Aorta (tissue), 5 donors: ENCODE data around the gene CDC45. TPM values are rescaled to one million over a fixed set of nuclear protein-coding genes. Genes with fewer than 3 reads are reported as not detected.

Experiments
- ATAC-seq: fragments of 200-7000 bp; cut with Tn5 transposase; one replicate; pipeline ENCODE4 v1.9.1; 2022; ENCODE audit warnings: moderate library complexity; ENCODE audit not compliant: low FRiP score
- DNase-seq, 2 donors: peaks; one replicate each; pipeline ENCODE4 v3.0.0-alpha.2; 2020
- H3K27ac ChIP-seq, 2 donors: one replicate each; pipeline ENCODE4 v1.5.1; 2013; ENCODE audit warnings: low read length in 2 of 2, mild to moderate bottlenecking in 2 of 2, moderate library complexity in 2 of 2, control low read depth in 1 of 2, inconsistent platforms in 1 of 2, low read depth in 1 of 2
- H3K27me3 ChIP-seq, 2 donors: one replicate each; pipeline ENCODE4 v1.6.1; 2013; ENCODE audit warnings: control low read depth in 1 of 2, low read length in 1 of 2, mild to moderate bottlenecking in 1 of 2, moderate library complexity in 1 of 2; ENCODE audit not compliant: insufficient read depth in 2 of 2, control insufficient read depth in 1 of 2
- H3K36me3 ChIP-seq, 2 donors: one replicate each; pipeline ENCODE4 v1.6.1; 2013; ENCODE audit warnings: control low read depth in 1 of 2, low read length in 1 of 2, mild to moderate bottlenecking in 1 of 2; ENCODE audit not compliant: insufficient read depth in 2 of 2, control insufficient read depth in 1 of 2
- H3K4me1 ChIP-seq, 2 donors: one replicate each; pipeline ENCODE4 v1.6.1; 2013; ENCODE audit warnings: low read length in 2 of 2, control low read depth in 1 of 2, mild to moderate bottlenecking in 1 of 2, moderate library complexity in 1 of 2; ENCODE audit not compliant: insufficient read depth in 2 of 2, control insufficient read depth in 1 of 2
- H3K4me3 ChIP-seq, 2 donors: one replicate each; pipeline ENCODE4 v1.5.1; 2013; ENCODE audit warnings: low read length in 2 of 2, control low read depth in 1 of 2, mild to moderate bottlenecking in 1 of 2
- H3K9me3 ChIP-seq: one replicate; pipeline ENCODE4 v1.6.1; 2013; ENCODE audit warnings: mild to moderate bottlenecking, low read length; ENCODE audit not compliant: control insufficient read depth
- WGBS, 2 donors: extraction: QIAGEN DNeasy Blood & Tissue Kit; methylation state at CpG; one replicate each; pipeline ENCODE4 v1.1.7; 2013; 5-methylcytosine and 5-hydroxymethylcytosine counted together
- intact Hi-C, 2 donors: fragments of 100-400 bp; cut with DNase I; formaldehyde crosslinking; loops; one replicate each; pipeline versions ENCODE4 v1.14.2 to v1.15.0; 2022
- polyA plus RNA-seq, 2 donors: library from polyadenylated mRNA; stranded (reverse); fragments of 200-250 nt; gene quantifications; one replicate each; pipeline ENCODE4 v1.2.3, GENCODE V29; 2013
- total RNA-seq, 2 donors: library from RNA; stranded (reverse); fragmentation: NEBNext Ultra II Directional; extraction: Animal tissue kit (Norgen Biotek cat#: 25700); gene quantifications; one replicate each; pipeline ENCODE4 v1.2.1, GENCODE V29; 2021
- donor health status: healthy with polysubstance abuse.
- donor health status: Bipolar disorder and iron deficiency.
- donor health status: DM: no; HTN: no; CAD: no.
- donor health status: DM: no; HTN: no; CAD: no.
- donor health status: DM: yes; HTN: yes; CAD: no.

The CDC45 gene
- total and polyA plus RNA-seq, 4 donors = 0.63 to 1.3 (median 0.85) TPM

DNA sequence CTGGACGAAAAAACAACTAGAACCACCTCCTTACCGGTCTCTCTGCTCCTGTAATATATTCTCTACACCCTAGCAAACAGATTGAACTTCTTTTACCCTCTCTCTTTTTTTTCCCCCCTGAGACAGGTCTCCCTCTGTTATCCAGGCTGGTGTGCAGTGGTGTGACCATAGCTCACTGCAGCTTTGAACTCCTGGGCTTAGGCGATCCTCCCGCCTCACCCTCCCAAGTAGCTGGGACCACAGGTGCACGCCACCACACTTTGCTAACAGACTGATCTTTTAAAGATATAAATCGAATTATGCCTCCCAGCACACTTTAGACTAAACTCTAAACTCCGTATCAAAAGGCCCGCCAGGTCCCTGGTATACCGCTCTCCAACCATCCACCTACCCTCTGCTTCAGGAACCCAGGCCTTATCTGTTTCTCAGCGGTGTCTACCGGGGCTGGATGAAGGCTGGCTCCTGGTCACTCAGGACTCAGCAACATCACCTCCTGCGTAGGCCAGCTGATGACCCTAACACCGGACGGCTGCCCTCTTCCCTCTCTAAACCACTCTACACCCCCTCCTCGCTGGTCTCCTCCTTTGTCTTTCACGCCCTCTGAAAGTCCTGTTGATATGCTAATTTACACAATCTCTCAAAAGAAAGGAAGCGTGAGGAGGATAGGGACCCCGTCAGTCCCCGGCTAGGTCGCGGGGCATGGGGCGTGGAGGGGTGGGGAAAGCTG, 33.0 kb upstream of the CDC45 start:
- H3K4me1 ChIP-seq = no peaks in the 10 kb centered on the region
- H3K27ac ChIP-seq = peak overlapping the region in 1 of 2 donors; percentile 87
- peak overlapping the region; percentile 64 to 83 for H3K4me3 ChIP-seq
- H3K36me3 ChIP-seq = peaks cover 0 to 1% of the 10 kb centered on the region in 2 donors
- no peaks in the 10 kb centered on the region for H3K27me3 ChIP-seq
- WGBS, 2 donors = 23% methylated on average over 22 of the region's 22 CpGs
- no peaks in the 10 kb centered on the region for H3K9me3 ChIP-seq
- intact Hi-C loops = loop anchor here in 1 of 2 donors (1.0 to 2.0 kb wide), 2 partner anchors 14 to 324 kb away; partner anchors contain the start of genes DGCR2 and MRPL40
- no peak for ATAC-seq
- no peak for DNase-seq

DNA sequence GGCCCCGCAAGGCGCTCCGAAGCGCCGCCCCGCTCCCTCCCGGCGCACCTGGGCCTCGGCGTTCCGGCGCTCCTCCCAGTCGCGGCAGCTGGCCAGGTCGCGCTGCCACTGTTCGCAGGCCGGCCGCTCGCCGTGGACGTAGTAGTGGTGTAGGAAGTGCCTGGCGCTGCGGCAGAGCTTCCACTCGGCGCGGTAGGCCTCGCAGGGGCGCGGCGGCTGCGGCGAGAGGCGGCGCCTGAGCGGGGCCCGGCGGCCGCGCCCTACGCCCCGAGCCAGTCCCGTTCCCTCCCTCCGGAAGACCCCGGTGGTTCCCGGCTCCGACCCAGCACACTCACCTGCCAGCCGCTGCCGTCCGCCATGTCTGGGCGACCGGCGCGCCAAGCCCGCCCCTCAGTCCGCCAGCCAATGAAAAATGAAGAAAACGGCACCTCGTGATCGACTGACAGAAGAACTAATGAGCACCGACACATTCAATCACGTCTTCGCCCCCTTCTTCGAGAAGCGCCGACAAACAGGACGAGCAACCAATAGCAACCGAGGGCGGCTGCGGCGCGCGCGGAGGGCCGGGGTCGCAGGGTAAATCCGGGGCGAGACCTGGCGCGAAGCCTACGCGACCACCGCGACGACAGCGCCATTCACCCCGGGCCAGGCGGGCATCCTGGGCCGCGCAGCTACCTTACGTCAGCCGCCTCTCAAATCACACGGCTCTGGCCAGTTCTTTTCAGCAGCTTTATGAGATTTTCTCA, 32.2 kb upstream of the CDC45 start, which contains the start of gene C22orf39:
C22orf39 (minus strand) TSS at position 382 of the 746 bp plus-strand sequence; CDS start at position 359, 23 bp downstream.
- Histone ChIP-seq H3K9me3 (no peaks in the 10 kb centered on the region), H3K27ac (peak within 1 kb of the TSS in 1 of 2 donors; percentile 87)
- ATAC-seq = peak; percentile 96

DNA sequence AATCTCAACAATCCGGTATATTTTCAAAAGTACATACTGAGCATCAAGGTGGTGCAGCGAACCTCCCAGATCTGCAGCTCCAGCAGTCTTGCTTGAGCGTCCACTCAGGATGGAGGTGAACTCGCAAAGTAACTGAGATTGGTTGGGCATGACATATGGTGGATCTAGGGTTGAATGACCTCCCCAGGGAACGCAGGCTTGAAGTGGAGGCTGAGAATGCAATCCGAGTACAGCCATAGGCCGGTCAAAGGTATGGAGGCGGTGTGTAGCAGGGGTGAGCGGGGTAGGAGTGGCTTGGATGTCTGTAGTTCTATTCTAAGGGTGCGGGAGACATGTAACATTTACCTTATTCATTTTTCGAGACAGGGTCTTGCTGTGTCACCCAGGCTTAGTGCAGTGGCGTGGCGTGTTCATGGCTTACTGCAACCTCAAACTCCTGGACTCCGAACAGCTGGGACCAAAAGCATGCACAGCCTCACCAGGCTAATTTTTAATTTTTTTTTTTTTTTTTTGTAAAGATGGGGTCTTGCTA, 31.6 kb upstream of the CDC45 start:
- H3K4me1 ChIP-seq = no peaks in the 10 kb centered on the region
- DNase-seq (no peak), ATAC-seq (peak; percentile 24)
- peaks cover 0 to 1% of the 10 kb centered on the region in 2 donors for H3K36me3 ChIP-seq
- no peaks in the 10 kb centered on the region for H3K27me3 ChIP-seq
- peak overlapping the region; percentile 42 to 75 for H3K4me3 ChIP-seq
- no peaks in the 10 kb centered on the region for H3K9me3 ChIP-seq
- peak overlapping the region in 1 of 2 donors; percentile 81 for H3K27ac ChIP-seq
- 5 to 8% methylated on average over 14 of the region's 14 CpGs for WGBS, 2 donors
- intact Hi-C loops = no loop called here

More for the DNA sequence above, 32.2 kb upstream of the CDC45 start, which contains the start of gene C22orf39:
- 0% methylated on average over 72 to 92 of the region's 92 CpGs for WGBS, 2 donors
- DNase-seq = peak; percentile 90 to 94
- peak within 1 kb of the TSS; percentile 64 to 83 for H3K4me3 ChIP-seq
- intact Hi-C loops = loop anchor here in 1 of 2 donors (1.0 to 2.0 kb wide), 2 partner anchors 15 to 325 kb away; partner anchors contain the start of genes DGCR2 and MRPL40
- no peaks in the 10 kb centered on the region for H3K27me3 ChIP-seq
- peaks cover 0 to 1% of the 10 kb centered on the region in 2 donors for H3K36me3 ChIP-seq
- H3K4me1 ChIP-seq = no peaks in the 10 kb centered on the region

DNA sequence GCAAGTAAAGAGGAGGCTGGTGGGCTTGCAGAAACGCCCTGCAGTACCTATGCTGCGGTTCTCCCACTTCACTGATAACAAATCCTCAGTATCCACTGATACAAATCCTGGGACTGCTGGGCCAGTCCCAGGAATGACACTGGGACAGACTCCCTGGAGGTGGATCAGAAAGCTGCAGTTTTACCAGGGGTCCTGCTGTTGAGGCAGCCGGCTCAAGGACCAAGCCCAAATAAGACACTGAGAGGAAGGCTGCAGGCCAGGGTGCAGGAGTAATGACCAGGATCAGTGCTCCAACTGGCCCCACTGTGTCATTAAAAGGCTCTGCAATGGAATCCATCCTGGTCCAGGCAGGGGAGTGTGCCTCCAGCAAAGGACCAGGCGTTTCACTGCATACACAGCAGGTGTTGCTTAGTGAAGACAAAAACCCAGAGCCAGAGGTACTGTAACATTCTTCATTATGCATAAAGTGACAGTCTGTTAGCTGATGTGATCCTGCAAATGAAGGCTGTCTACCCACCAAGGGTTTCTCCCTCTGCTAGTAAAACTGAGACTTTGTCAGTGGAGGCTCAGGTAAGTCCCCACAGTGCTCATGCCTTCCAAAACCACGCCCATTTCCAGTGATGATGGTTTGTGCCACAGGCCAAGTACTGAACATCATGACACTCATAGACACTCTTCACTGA, 30.8 kb upstream of the CDC45 start:
- Histone ChIP-seq H3K27ac (no peak overlapping the region), H3K9me3 (no peaks in the 10 kb centered on the region), H3K36me3 (peaks cover 0 to 7% of the 10 kb centered on the region in 2 donors), H3K27me3 (no peaks in the 10 kb centered on the region), H3K4me3 (no peak overlapping the region), H3K4me1 (no peaks in the 10 kb centered on the region)
- ATAC-seq (no peak), DNase-seq (no peak)
- WGBS, 2 donors = 67 to 72% methylated on average over 5 of the region's 5 CpGs
- intact Hi-C loops = no loop called here

DNA sequence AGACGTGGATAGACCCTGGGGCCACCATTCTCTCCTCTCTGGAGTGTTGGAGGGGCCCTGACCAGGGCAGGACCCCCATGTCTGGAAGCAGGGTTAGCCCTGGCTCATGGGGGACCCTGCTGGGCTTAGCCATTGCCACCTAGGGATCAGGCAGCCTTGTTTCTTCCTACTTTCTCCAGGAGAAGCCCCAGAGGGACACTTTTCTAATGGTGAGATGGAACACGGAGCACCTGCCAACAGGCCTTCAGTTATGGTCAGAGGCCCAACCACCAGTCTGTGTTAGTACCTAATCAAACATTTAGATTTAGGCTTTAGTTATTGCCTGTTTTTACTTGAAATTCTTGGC, 30.3 kb upstream of the CDC45 start:
- ATAC-seq = no peak
- Histone ChIP-seq H3K36me3 (peaks cover 0 to 7% of the 10 kb centered on the region in 2 donors), H3K4me1 (no peaks in the 10 kb centered on the region), H3K27ac (no peak overlapping the region), H3K9me3 (no peaks in the 10 kb centered on the region), H3K4me3 (no peak overlapping the region), H3K27me3 (no peaks in the 10 kb centered on the region)
- intact Hi-C loops = no loop called here
- DNase-seq = no peak
- WGBS, 2 donors = 67 to 80% methylated on average over 2 of the region's 2 CpGs

DNA sequence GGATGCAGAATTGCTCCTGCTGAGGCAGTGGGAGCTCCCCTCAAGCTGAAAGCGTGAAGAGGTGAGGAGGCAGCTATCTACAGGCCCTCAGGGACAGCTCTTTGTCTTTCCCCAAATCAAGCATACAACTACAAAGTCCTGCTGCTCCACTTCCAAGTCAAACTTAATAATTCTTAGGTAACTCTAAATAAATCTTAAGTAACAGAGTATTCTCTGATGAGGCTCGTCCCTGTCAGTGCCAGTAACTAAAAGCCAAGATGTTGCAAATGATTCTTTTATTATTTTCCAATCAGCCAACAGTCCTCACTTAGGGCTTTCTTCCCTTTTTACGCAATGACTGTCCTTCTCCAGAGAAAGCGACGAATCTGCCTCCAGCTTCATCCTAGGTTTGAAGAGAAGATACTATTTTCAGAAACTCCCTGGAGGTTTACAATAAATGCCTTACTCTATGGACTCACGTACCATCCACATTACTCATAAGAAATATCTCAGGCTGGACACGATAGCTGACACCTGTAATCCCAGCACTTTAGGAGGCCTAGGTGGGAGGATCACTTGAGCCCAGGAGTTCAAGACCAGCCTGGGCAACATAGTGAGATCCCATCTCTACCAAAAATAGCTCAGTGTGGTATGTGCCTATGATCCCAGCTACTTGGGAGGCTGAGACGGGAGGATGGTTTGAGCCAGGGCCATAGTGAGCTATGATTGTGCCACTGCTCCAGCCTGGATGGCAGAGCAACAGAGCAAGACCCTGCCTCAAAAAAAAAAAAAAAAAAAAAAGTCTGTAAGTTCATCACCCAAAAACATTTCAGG, 29.2 kb upstream of the CDC45 start:
- Histone ChIP-seq H3K36me3 (peaks cover 2 to 7% of the 10 kb centered on the region in 2 donors), H3K9me3 (no peaks in the 10 kb centered on the region), H3K4me1 (no peaks in the 10 kb centered on the region), H3K4me3 (no peak overlapping the region), H3K27ac (no peak overlapping the region), H3K27me3 (no peaks in the 10 kb centered on the region)
- ATAC-seq = no peak
- 68 to 82% methylated on average over 8 of the region's 8 CpGs for whole genome bisulfite sequencing, 2 donors
- DNase-seq = no peak
- intact Hi-C loops = loop anchor here in 1 of 2 donors (5.0 kb wide), 1 partner anchor 273 kb away; the partner anchor contains the start of gene SLC25A1

DNA sequence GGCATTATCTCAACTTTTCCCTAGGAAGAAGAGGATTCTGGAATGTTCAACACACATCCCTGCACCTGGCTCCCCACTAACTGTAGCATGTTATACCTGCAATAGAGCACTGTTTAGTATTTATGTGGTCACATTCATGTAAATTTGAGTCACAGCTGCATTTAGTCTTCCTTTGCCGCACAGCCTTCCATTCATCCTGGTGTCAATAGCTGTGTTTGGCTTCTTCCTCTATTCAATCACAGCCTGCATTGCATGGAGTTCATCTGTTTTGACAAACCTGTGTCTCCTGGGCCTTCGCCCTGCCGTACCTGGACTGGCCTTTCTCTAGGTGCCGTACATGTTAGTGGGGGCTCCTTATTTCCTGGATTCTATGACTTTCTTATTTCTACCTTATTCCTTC, 28.1 kb upstream of the CDC45 start:
- WGBS, 2 donors = 94 to 96% methylated on average over 4 of the region's 4 CpGs
- Histone ChIP-seq H3K27me3 (no peaks in the 10 kb centered on the region), H3K27ac (no peak overlapping the region), H3K9me3 (no peaks in the 10 kb centered on the region), H3K4me1 (no peaks in the 10 kb centered on the region), H3K4me3 (no peak overlapping the region), H3K36me3 (peaks cover 6 to 11% of the 10 kb centered on the region in 2 donors)
- DNase-seq = no peak
- no peak for ATAC-seq
- intact Hi-C loops = loop anchor here in 1 of 2 donors (5.0 kb wide), 1 partner anchor 274 kb away; the partner anchor contains the start of gene SLC25A1
